ENCODE measurements around the gene CCDC142. TPM values are rescaled to one million over a fixed set of nuclear protein-coding genes. Genes with fewer than 3 reads are reported as not detected.
A peak's percentile ranks its signal among the peaks of the same experiment; 100 is the strongest.

The CCDC142 gene
- total and polyA plus RNA-seq, 9 of the 15 experiments (the other 6 are each of a cell fraction or from before 2014, with no cell fraction given), result 0.55 to 11.7 (median 7.2) TPM

- TF ChIP-seq ZNF407 (IDR thresholded peaks at IDR 0.05; ENCODE audit: low read depth) (no peak), ZSCAN32 (CRISPR knock-in tag; IDR thresholded peaks at IDR 0.05) (no peak), POLR2G (IDR thresholded peaks at IDR 0.05; ENCODE audit: low read depth, low read length) (peak; percentile 72), ETS2 (tag; IDR thresholded peaks at IDR 0.05; ENCODE audit: borderline replicate concordance, poor library complexity, severe bottlenecking) (no peak), SAP30 (IDR thresholded peaks at IDR 0.05; ENCODE audit: borderline replicate concordance, insufficient read depth, low read depth, low read length, poor library complexity, severe bottlenecking) (no peak)
- TF ChIP-seq, protein P1, sequence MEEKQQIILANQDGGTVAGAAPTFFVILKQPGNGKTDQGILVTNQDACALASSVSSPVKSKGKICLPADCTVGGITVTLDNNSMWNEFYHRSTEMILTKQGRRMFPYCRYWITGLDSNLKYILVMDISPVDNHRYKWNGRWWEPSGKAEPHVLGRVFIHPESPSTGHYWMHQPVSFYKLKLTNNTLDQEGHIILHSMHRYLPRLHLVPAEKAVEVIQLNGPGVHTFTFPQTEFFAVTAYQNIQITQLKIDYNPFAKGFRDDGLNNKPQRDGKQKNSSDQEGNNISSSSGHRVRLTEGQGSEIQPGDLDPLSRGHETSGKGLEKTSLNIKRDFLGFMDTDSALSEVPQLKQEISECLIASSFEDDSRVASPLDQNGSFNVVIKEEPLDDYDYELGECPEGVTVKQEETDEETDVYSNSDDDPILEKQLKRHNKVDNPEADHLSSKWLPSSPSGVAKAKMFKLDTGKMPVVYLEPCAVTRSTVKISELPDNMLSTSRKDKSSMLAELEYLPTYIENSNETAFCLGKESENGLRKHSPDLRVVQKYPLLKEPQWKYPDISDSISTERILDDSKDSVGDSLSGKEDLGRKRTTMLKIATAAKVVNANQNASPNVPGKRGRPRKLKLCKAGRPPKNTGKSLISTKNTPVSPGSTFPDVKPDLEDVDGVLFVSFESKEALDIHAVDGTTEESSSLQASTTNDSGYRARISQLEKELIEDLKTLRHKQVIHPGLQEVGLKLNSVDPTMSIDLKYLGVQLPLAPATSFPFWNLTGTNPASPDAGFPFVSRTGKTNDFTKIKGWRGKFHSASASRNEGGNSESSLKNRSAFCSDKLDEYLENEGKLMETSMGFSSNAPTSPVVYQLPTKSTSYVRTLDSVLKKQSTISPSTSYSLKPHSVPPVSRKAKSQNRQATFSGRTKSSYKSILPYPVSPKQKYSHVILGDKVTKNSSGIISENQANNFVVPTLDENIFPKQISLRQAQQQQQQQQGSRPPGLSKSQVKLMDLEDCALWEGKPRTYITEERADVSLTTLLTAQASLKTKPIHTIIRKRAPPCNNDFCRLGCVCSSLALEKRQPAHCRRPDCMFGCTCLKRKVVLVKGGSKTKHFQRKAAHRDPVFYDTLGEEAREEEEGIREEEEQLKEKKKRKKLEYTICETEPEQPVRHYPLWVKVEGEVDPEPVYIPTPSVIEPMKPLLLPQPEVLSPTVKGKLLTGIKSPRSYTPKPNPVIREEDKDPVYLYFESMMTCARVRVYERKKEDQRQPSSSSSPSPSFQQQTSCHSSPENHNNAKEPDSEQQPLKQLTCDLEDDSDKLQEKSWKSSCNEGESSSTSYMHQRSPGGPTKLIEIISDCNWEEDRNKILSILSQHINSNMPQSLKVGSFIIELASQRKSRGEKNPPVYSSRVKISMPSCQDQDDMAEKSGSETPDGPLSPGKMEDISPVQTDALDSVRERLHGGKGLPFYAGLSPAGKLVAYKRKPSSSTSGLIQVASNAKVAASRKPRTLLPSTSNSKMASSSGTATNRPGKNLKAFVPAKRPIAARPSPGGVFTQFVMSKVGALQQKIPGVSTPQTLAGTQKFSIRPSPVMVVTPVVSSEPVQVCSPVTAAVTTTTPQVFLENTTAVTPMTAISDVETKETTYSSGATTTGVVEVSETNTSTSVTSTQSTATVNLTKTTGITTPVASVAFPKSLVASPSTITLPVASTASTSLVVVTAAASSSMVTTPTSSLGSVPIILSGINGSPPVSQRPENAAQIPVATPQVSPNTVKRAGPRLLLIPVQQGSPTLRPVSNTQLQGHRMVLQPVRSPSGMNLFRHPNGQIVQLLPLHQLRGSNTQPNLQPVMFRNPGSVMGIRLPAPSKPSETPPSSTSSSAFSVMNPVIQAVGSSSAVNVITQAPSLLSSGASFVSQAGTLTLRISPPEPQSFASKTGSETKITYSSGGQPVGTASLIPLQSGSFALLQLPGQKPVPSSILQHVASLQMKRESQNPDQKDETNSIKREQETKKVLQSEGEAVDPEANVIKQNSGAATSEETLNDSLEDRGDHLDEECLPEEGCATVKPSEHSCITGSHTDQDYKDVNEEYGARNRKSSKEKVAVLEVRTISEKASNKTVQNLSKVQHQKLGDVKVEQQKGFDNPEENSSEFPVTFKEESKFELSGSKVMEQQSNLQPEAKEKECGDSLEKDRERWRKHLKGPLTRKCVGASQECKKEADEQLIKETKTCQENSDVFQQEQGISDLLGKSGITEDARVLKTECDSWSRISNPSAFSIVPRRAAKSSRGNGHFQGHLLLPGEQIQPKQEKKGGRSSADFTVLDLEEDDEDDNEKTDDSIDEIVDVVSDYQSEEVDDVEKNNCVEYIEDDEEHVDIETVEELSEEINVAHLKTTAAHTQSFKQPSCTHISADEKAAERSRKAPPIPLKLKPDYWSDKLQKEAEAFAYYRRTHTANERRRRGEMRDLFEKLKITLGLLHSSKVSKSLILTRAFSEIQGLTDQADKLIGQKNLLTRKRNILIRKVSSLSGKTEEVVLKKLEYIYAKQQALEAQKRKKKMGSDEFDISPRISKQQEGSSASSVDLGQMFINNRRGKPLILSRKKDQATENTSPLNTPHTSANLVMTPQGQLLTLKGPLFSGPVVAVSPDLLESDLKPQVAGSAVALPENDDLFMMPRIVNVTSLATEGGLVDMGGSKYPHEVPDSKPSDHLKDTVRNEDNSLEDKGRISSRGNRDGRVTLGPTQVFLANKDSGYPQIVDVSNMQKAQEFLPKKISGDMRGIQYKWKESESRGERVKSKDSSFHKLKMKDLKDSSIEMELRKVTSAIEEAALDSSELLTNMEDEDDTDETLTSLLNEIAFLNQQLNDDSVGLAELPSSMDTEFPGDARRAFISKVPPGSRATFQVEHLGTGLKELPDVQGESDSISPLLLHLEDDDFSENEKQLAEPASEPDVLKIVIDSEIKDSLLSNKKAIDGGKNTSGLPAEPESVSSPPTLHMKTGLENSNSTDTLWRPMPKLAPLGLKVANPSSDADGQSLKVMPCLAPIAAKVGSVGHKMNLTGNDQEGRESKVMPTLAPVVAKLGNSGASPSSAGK (IDR thresholded peaks at IDR 0.05), result no peak
Measured at GRCh38 chr2:74458132-74458937, 24.5 kb downstream of the CCDC142 start, which contains the start of gene WBP1 (continued).

Data from K562 (cell line).